ENCODE results near the gene CA10.

GRCh38 chr17:51827140-51827539, 331.4 kb downstream of the CA10 start:
- no peak for TF ChIP-seq CTCF (IDR thresholded peaks at IDR 0.05)
- no peak for TF ChIP-seq POLR2A (IDR thresholded peaks at IDR 0.05)

Data from right lobe of liver (tissue), 4 donors.